PFSK-1 (cell line): Measurements from ENCODE around the gene NOTO.

Source experiments
- POLR2AphosphoS5 ChIP-seq: IDR thresholded peaks from 2 replicates; pipeline ENCODE4 v1.6.1; 2012; ENCODE audit warnings: low read depth, mild to moderate bottlenecking, control low read depth, low read length, moderate library complexity
- SIN3A ChIP-seq: IDR thresholded peaks from 2 replicates; pipeline ENCODE4 v1.6.1; 2012; ENCODE audit warnings: mild to moderate bottlenecking, low read length, moderate library complexity, borderline replicate concordance; ENCODE audit not compliant: insufficient read depth

- no peak for TF ChIP-seq SIN3A
- TF ChIP-seq POLR2AphosphoS5, result no peak
These were observed 56.9 kb downstream of the NOTO start for GRCh38 chr2:73259276-73259675.
